Measurements from ENCODE around the gene CBX7.

- TF ChIP-seq CTCF (IDR thresholded peaks at IDR 0.05; ENCODE audit: low read depth, low read length) (peak; percentile 15), EZH2phosphoT487 (IDR thresholded peaks at IDR 0.05; ENCODE audit: low read depth) (no peak)
These were observed 33.1 kb upstream of the CBX7 start for GRCh38 chr22:39185601-39186012.

All from OCI-LY3 (cell line).